ENCODE data around the gene NIBAN1. TPM values are rescaled to one million over a fixed set of nuclear protein-coding genes. Genes with fewer than 3 reads are reported as not detected.

Gene NIBAN1
- total and polyA plus RNA-seq, 2 of the 8 experiments (the other 6 are each of a cell fraction or from before 2014, with no cell fraction given), result 5.7 to 15.2 TPM

- no peak overlapping the region for H4K91ac ChIP-seq (replicated peaks; ENCODE audit: insufficient read length, low read length)
- H2BK5ac ChIP-seq (ENCODE audit: low read depth, low read length), result no peak overlapping the region
- no peak overlapping the region for H3K56ac ChIP-seq (replicated peaks; ENCODE audit: insufficient read length, low read depth, low read length)
- H3K4me2 ChIP-seq (ENCODE audit: insufficient read depth in 1 of 2, low read depth in 2 of 2, low read length in 2 of 2), result no peak overlapping the region
- H2AFZ ChIP-seq (ENCODE audit: low read length), result no peak overlapping the region
- H3K27me3 ChIP-seq (replicated peaks in 1 of 4; ENCODE audit: control insufficient read depth in 3 of 4, extremely low read depth in 1 of 4, insufficient read depth in 3 of 4, low read length in 3 of 4), result no peaks in the 10 kb centered on the region
- H3K23ac ChIP-seq (ENCODE audit: insufficient read length), result no peak overlapping the region
- no peak for TF ChIP-seq KDM4A (IDR thresholded peaks at IDR 0.05; ENCODE audit: low read depth, low read length, severe bottlenecking)
- H4K8ac ChIP-seq (ENCODE audit: extremely low read depth, insufficient read depth, low read length), result no peak overlapping the region
- peaks cover 0 to 8% (median 5%) of the 10 kb centered on the region in 4 experiments; a peak in 4 of 7 replicates for H3K4me1 ChIP-seq (replicated peaks in 1 of 4; ENCODE audit: control insufficient read depth in 3 of 4, insufficient read depth in 4 of 4, low read length in 3 of 4)
- FAIRE-seq (no peak), DNase-seq (ENCODE audit: low read depth in 1 of 2, low spot score in 2 of 2) (no peak)
- H2BK15ac ChIP-seq (ENCODE audit: low read length), result no peak overlapping the region
- POLR2A ChIA-PET (ENCODE audit: partially characterized antibody), result no interaction called here
- no peak overlapping the region for H2BK120ac ChIP-seq (replicated peaks; ENCODE audit: low read depth, low read length)
- WGBS, 2 experiments (ENCODE audit: extremely low coverage in 1 of 2, insufficient coverage in 1 of 2, insufficient read length in 1 of 2, insufficient replicate concordance in 2 of 2, low coverage in 1 of 2, low lambda C conversion rate in 2 of 2, missing lambda C conversion rate in 1 of 2), result 90% methylated on average over 2 of the region's 2 CpGs; no CpG with 5 or more reads in 1 of the 2 experiments
- CTCF ChIA-PET (ENCODE audit: partially characterized antibody), result no interaction called here
- no peak overlapping the region for H2BK20ac ChIP-seq (ENCODE audit: low read length)
- H3K36me3 ChIP-seq (ENCODE audit: control insufficient read depth in 2 of 4, insufficient read depth in 4 of 4, low read length in 3 of 4), result no peaks in the 10 kb centered on the region
- H3K27ac ChIP-seq (ENCODE audit: low read depth, low read length), result no peak overlapping the region
- no peaks in the 10 kb centered on the region for H3K23me2 ChIP-seq (ENCODE audit: low read depth, low read length)
- no peak overlapping the region for H3K4ac ChIP-seq (replicated peaks; ENCODE audit: insufficient read length, low read depth, low read length)
- no peak overlapping the region for H3K18ac ChIP-seq (ENCODE audit: extremely low read depth, low read length)
- H3K4me3 ChIP-seq (ENCODE audit: extremely low read depth in 1 of 4, insufficient read depth in 2 of 4, low read depth in 3 of 4, low read length in 4 of 4), result no peak overlapping the region
- H3K79me1 ChIP-seq (ENCODE audit: low read depth, low read length), result no peaks in the 10 kb centered on the region
- no peak overlapping the region for H2BK12ac ChIP-seq (ENCODE audit: low read depth, low read length)
- H3K14ac ChIP-seq (ENCODE audit: insufficient read length), result no peak overlapping the region
- H3K9ac ChIP-seq (replicated peaks in 1 of 4; ENCODE audit: extremely low read depth in 1 of 4, low read depth in 3 of 4, low read length in 3 of 4), result no peak overlapping the region
- H3K79me2 ChIP-seq (ENCODE audit: control insufficient read depth in 1 of 2, insufficient read depth in 2 of 2, low read length in 2 of 2), result no peaks in the 10 kb centered on the region
- no peaks in the 10 kb centered on the region for H3K9me3 ChIP-seq (ENCODE audit: insufficient read depth in 2 of 2, low read depth in 1 of 2, low read length in 1 of 2)
- no peak overlapping the region for H2AK5ac ChIP-seq (ENCODE audit: low read depth, low read length)
- H4K5ac ChIP-seq (ENCODE audit: insufficient read length, low read depth, low read length), result no peak overlapping the region
- no peaks in the 10 kb centered on the region for H4K20me1 ChIP-seq (replicated peaks in 1 of 2; ENCODE audit: control insufficient read depth in 1 of 2, insufficient read depth in 2 of 2, low read length in 2 of 2)
These were observed 40.4 kb downstream of the NIBAN1 start for GRCh38 chr1:184933944-184934343.
